ENCODE results near the gene TMTC2. TPM values are rescaled to one million over a fixed set of nuclear protein-coding genes. Genes with fewer than 3 reads are reported as not detected.

TMTC2 gene
- polyA plus RNA-seq, 1 experiment: 5.6 TPM

GRCh38 chr12:83168751-83169150, 482.0 kb downstream of the TMTC2 start:
- no peak for DNase-seq (ENCODE audit: low read depth)
- CTCF ChIA-PET: no interaction called here
- no peak for TF ChIP-seq CTCF (IDR thresholded peaks at IDR 0.05; ENCODE audit: insufficient read depth, low read depth, low read length)
- Histone ChIP-seq H3K27me3 (ENCODE audit: control insufficient read depth, insufficient read depth, low read length) (no peaks in the 10 kb centered on the region), H3K4me3 (ENCODE audit: low read depth, low read length) (no peak overlapping the region), H3K36me3 (ENCODE audit: control insufficient read depth, insufficient read depth, low read length) (no peaks in the 10 kb centered on the region)
- POLR2A ChIA-PET: no interaction called here

- ChIA-PET CTCF (interaction anchor here (0.6 to 1.0 kb wide), 2 partner anchors 12 to 650 kb away, joined by 3 read pairs; no protein-coding TSS in a partner anchor), POLR2A (no interaction called here)
- no peak for DNase-seq (ENCODE audit: low read depth)
- H3K36me3 ChIP-seq (ENCODE audit: control insufficient read depth, insufficient read depth, low read length): no peaks in the 10 kb centered on the region
- H3K27me3 ChIP-seq (ENCODE audit: control insufficient read depth, insufficient read depth, low read length): no peaks in the 10 kb centered on the region
- TF ChIP-seq CTCF (IDR thresholded peaks at IDR 0.05; ENCODE audit: insufficient read depth, low read depth, low read length): no peak
- no peak overlapping the region for H3K4me3 ChIP-seq (ENCODE audit: low read depth, low read length)
Measured at GRCh38 chr12:83172441-83172840, 485.7 kb downstream of the TMTC2 start.

GRCh38 chr12:83172866-83173649, 486.4 kb downstream of the TMTC2 start:
- CTCF ChIA-PET: interaction anchor here (1.0 kb wide), 1 partner anchor 12 kb away, joined by 3 read pairs; no protein-coding TSS in a partner anchor
- DNase-seq (ENCODE audit: low read depth): no peak
- no peak for TF ChIP-seq CTCF (IDR thresholded peaks at IDR 0.05; ENCODE audit: insufficient read depth, low read depth, low read length)
- H3K4me3 ChIP-seq (ENCODE audit: low read depth, low read length): no peak overlapping the region
- H3K27me3 ChIP-seq (ENCODE audit: control insufficient read depth, insufficient read depth, low read length): no peaks in the 10 kb centered on the region
- no peaks in the 10 kb centered on the region for H3K36me3 ChIP-seq (ENCODE audit: control insufficient read depth, insufficient read depth, low read length)
- POLR2A ChIA-PET: no interaction called here

- CTCF ChIA-PET: no interaction called here
- POLR2A ChIA-PET: no interaction called here
- no peak for TF ChIP-seq CTCF (IDR thresholded peaks at IDR 0.05; ENCODE audit: insufficient read depth, low read depth, low read length)
- H3K36me3 ChIP-seq (ENCODE audit: control insufficient read depth, insufficient read depth, low read length): no peaks in the 10 kb centered on the region
- no peak overlapping the region for H3K4me3 ChIP-seq (ENCODE audit: low read depth, low read length)
- H3K27me3 ChIP-seq (ENCODE audit: control insufficient read depth, insufficient read depth, low read length): no peaks in the 10 kb centered on the region
- no peak for DNase-seq (ENCODE audit: low read depth)
Measured at GRCh38 chr12:83179999-83180398, 493.3 kb downstream of the TMTC2 start.

- ChIA-PET CTCF (interaction anchor here (0.6 to 1.4 kb wide), 3 partner anchors 14 to 495 kb away, joined by 3 to 6 read pairs (median 4); no protein-coding TSS in a partner anchor), POLR2A (no interaction called here)
- H3K36me3 ChIP-seq (ENCODE audit: control insufficient read depth, insufficient read depth, low read length): no peaks in the 10 kb centered on the region
- no peak for DNase-seq (ENCODE audit: low read depth)
- no peak overlapping the region for H3K4me3 ChIP-seq (ENCODE audit: low read depth, low read length)
- TF ChIP-seq CTCF (IDR thresholded peaks at IDR 0.05; ENCODE audit: insufficient read depth, low read depth, low read length): no peak
- H3K27me3 ChIP-seq (ENCODE audit: control insufficient read depth, insufficient read depth, low read length): no peaks in the 10 kb centered on the region
Measured at GRCh38 chr12:83181074-83181473, 494.4 kb downstream of the TMTC2 start.

All from BJ (cell line).